ENCODE results near the gene INPP5J. TPM values are rescaled to one million over a fixed set of nuclear protein-coding genes. Genes with fewer than 3 reads are reported as not detected.

Gene INPP5J
- total RNA-seq, 1 experiment from 2014 or later, result 6.2 TPM

DNA sequence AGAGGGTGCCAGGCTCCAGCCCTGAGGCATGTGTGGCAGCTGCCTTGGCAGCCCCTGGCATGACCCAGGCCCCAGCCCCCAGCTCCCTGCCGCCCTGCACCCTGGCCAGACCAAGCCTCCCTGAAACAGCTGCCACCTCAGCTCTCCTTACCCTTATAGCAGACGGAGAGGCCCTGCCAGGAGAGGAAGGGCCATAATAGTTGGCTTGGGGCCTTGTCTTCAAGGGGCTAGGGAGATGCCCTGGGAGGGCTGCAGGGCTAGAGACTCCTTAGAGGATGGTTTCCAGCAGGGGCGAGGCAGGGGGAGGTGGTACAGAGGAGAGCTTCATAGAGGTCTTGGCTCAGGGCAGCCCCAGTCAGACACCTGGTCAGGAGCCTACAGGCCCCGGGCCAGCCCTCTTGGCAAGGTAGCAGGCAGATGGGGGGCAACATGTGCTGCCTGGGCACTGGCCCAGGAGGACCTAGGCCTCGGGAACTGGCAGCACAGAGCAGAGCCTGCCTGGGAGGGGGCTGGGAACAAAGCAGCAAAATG, 28.7 kb upstream of the INPP5J start:
- CTCF ChIA-PET, result interaction anchor here (0.5 to 21.8 kb wide), 7 partner anchors 10 to 179 kb away, joined by 3 to 363 read pairs (median 5); partner anchors contain the start of genes LIMK2 and SELENOM
- DNase-seq (ENCODE audit: low spot score), result no peak
- H3K4me1 Mint-ChIP-seq, result peaks cover 15% of the 10 kb centered on the region
- TF ChIP-seq TP53 (CRISPR knock-in tag; IDR thresholded peaks at IDR 0.05), result no peak
- TF ChIP-seq FOXP1 (CRISPR knock-in tag; IDR thresholded peaks at IDR 0.05; ENCODE audit: borderline replicate concordance), result no peak
- no peak overlapping the region for H3K4me3 Mint-ChIP-seq
- no peak for ATAC-seq
- no peak overlapping the region for H3K27ac Mint-ChIP-seq
- H3K36me3 Mint-ChIP-seq, result no peaks in the 10 kb centered on the region
- H3K27me3 Mint-ChIP-seq (ENCODE audit: low read depth), result 0 out of 2 replicates have a peak, but pooled peaks cover 2% of the 10 kb centered on the region
- H3K9me3 Mint-ChIP-seq, result no peaks in the 10 kb centered on the region
- POLR2A ChIA-PET, result interaction anchor here (0.7 to 1.0 kb wide), 2 partner anchors 46 to 159 kb away, joined by 4 to 5 read pairs; partner anchors contain the start of gene PLA2G3

DNA sequence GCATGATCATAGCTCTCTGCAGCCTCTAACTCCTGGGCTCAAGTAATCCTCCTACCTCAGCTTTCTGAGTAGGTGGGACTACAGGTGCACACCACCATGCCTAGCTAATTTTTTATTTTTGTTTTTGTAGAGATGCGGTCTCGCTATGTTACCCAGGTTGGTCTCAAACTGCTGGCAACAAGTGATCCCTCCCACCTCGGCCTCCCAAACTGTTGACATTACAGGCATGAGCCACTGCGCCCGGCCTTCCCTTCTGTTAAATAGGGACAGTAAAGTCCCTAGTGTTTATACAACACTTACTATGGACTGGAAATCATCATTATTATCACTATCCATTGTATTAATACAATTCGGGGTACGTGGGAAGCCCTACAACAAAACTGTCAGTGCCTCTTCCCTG, 28.0 kb upstream of the INPP5J start:
- TF ChIP-seq NFYB (CRISPR knock-in tag; conservative IDR thresholded peaks at IDR 0.05; ENCODE audit: low read depth) (no peak), GRHL2 (CRISPR knock-in tag; IDR thresholded peaks at IDR 0.05; ENCODE audit: insufficient replicate concordance, severe bottlenecking) (no peak), MYBL2 (CRISPR knock-in tag; IDR thresholded peaks at IDR 0.05) (no peak), ZNF532 (CRISPR knock-in tag; IDR thresholded peaks at IDR 0.05; ENCODE audit: borderline replicate concordance) (no peak), E2F1 (CRISPR knock-in tag; IDR thresholded peaks at IDR 0.05) (no peak), ZSCAN18 (CRISPR knock-in tag; IDR thresholded peaks at IDR 0.05) (no peak), ATF1 (CRISPR knock-in tag; IDR thresholded peaks at IDR 0.05) (no peak)
- no peak for DNase-seq (ENCODE audit: low spot score)
- H3K27me3 Mint-ChIP-seq (ENCODE audit: low read depth), result 0 out of 2 replicates have a peak, but pooled peaks cover 2% of the 10 kb centered on the region
- POLR2A ChIA-PET, result interaction anchor here (1.0 kb wide), 1 partner anchor 46 kb away, joined by 5 read pairs; the partner anchor contains the start of gene PLA2G3
- no peak overlapping the region for H3K27ac Mint-ChIP-seq
- no peaks in the 10 kb centered on the region for H3K36me3 Mint-ChIP-seq
- H3K4me3 Mint-ChIP-seq, result no peak overlapping the region
- peaks cover 17% of the 10 kb centered on the region for H3K4me1 Mint-ChIP-seq
- ATAC-seq, result no peak
- CTCF ChIA-PET, result interaction anchor here (1.6 to 21.8 kb wide), 4 partner anchors 11 to 178 kb away, joined by 6 to 363 read pairs (median 28); partner anchors contain the start of genes MORC2, SELENOM and TUG1
- no peaks in the 10 kb centered on the region for H3K9me3 Mint-ChIP-seq

- Mint-ChIP-seq H3K4me1 (peaks cover 17% of the 10 kb centered on the region), H3K27me3 (ENCODE audit: low read depth) (0 out of 2 replicates have a peak, but pooled peaks cover 2% of the 10 kb centered on the region), H3K4me3 (no peak overlapping the region), H3K36me3 (no peaks in the 10 kb centered on the region), H3K9me3 (no peaks in the 10 kb centered on the region), H3K27ac (no peak overlapping the region)
- POLR2A ChIA-PET, result interaction anchor here (4.0 kb wide), 1 partner anchor 11 kb away, joined by 19 read pairs; no protein-coding TSS in a partner anchor
- DNase-seq (ENCODE audit: low spot score) (no peak), ATAC-seq (no peak)
- CTCF ChIA-PET, result interaction anchor here (0.6 to 21.8 kb wide), 10 partner anchors 9 to 369 kb away, joined by 3 to 363 read pairs (median 7); partner anchors contain the start of genes MORC2, PIK3IP1, SELENOM and SMTN
- TF ChIP-seq NFE2L1 (CRISPR knock-in tag; IDR thresholded peaks at IDR 0.05), result no peak
Measured at GRCh38 chr22:31095637-31096249, 27.0 kb upstream of the INPP5J start.

All from WTC11 (cell line).